Measurements from ENCODE around the gene RAB37.

DNA sequence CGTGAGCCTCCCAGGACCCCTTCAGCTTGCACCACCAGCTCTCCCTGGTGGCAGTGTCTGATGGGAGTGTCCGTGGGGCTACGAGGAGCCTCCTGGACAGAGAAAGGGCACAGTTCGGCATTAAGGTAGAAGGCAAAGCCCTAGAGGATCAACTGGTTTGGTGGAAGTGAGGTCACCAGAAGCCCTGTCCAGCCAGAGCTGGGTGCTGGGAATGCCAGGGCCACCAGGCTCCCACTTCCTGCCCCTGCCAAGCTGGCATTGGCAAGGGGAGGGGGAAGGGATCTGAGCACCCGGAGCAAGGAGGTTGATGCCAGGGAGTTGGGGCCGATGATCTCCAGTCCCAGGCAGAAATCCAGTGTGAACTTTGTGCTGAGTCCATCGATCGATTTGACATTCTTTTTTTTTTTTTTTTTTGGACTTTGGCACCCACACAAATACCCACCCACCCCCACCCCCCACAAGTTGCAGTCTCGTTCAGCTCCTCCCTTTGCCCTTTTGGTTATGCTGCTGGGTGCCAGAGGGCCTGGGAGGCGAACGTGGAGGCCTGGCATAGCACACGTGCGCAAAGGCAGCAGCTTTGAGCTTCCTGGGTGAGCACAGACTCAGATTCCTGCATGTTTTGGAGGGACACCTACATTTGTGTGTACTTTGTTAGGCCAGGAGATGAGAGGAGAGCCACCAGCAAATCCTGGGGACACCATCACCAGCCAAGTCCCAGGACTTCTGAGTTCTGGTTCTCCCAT, 13.4 kb downstream of the RAB37 start:
- TF ChIP-seq, protein P1, sequence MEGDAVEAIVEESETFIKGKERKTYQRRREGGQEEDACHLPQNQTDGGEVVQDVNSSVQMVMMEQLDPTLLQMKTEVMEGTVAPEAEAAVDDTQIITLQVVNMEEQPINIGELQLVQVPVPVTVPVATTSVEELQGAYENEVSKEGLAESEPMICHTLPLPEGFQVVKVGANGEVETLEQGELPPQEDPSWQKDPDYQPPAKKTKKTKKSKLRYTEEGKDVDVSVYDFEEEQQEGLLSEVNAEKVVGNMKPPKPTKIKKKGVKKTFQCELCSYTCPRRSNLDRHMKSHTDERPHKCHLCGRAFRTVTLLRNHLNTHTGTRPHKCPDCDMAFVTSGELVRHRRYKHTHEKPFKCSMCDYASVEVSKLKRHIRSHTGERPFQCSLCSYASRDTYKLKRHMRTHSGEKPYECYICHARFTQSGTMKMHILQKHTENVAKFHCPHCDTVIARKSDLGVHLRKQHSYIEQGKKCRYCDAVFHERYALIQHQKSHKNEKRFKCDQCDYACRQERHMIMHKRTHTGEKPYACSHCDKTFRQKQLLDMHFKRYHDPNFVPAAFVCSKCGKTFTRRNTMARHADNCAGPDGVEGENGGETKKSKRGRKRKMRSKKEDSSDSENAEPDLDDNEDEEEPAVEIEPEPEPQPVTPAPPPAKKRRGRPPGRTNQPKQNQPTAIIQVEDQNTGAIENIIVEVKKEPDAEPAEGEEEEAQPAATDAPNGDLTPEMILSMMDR (IDR thresholded peaks at IDR 0.05), result no peak
- TF ChIP-seq E2F4 (CRISPR knock-in tag; IDR thresholded peaks at IDR 0.05; ENCODE audit: borderline replicate concordance, low read depth), result no peak
- no peak for TF ChIP-seq TP53 (CRISPR knock-in tag; IDR thresholded peaks at IDR 0.05)
- no peak for TF ChIP-seq ESRRA (CRISPR knock-in tag; IDR thresholded peaks at IDR 0.05; ENCODE audit: borderline replicate concordance)
- TF ChIP-seq NR2C2 (CRISPR knock-in tag; IDR thresholded peaks at IDR 0.05), result no peak
- TF ChIP-seq ZNF416 (CRISPR knock-in tag; IDR thresholded peaks at IDR 0.05), result no peak
- TF ChIP-seq, protein P2, sequence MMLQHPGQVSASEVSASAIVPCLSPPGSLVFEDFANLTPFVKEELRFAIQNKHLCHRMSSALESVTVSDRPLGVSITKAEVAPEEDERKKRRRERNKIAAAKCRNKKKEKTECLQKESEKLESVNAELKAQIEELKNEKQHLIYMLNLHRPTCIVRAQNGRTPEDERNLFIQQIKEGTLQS (CRISPR knock-in tag; conservative IDR thresholded peaks at IDR 0.05), result no peak
- no peak for TF ChIP-seq SP1 (CRISPR knock-in tag; conservative IDR thresholded peaks at IDR 0.05)
- TF ChIP-seq STAT6 (CRISPR knock-in tag; conservative IDR thresholded peaks at IDR 0.05; ENCODE audit: low read depth), result no peak

Measured in WTC11 (cell line).